ENCODE measurements around the gene NOS2.

Gene NOS2

GRCh38 chr17:27818401-27819105 lies 18.2 kb upstream of the NOS2 start:
- no peak for DNase-seq

DNA sequence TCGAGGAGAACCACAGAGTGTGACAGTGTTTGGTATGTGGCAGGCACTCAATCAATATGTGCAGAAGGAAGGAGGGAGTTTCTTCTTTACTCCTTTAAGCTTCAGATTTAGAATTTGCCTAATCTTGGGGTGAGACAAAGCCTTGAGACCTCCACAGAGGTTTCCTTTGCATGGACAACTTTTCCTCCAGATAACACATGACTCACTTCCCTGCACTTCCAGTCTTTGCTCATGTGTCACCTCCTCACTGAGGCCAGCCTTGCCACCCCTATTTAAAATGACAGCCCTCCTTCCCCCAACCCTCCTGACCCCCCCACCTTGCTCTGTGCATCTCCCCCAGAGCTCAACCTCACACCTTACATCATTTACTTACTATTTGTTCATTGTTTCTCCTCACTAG lies 17.4 kb upstream of the NOS2 start:
- no peak for DNase-seq

GRCh38 chr17:27816946-27817345 lies 16.6 kb upstream of the NOS2 start:
- DNase-seq = no peak

GRCh38 chr17:27811961-27812360 lies 11.6 kb upstream of the NOS2 start:
- DNase-seq = no peak

DNA sequence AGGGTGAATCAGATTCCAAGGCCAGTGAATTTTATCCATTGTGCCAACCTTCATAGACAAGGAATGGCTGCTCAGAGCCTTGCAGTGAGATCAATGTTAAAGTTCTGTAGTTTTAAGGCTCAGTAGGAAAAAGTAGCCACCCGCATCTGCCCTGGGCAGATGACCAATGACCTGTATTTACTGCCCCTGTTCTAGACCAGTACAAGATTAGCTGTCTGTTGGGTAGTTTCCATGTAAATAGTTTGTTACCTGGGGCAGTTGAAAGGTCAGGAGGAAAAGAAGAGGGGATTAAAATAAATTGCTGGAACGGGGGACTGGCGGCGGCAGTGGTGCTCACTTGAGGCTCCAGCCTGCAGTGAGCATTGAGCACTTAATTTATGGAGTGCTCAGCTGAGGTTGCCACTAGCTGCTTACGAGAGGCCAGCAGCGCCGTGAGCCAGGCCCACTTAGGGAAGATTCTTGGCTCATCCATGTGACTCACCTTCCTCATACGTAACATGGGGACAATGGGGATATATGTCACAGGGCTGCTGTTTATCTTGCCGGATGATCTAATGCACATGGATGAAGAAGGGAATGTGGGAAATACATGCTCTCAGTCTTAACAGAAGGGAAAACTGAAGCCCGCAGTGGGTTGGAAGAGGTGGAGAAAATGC lies 10.7 kb upstream of the NOS2 start:
- no peak for DNase-seq

DNA sequence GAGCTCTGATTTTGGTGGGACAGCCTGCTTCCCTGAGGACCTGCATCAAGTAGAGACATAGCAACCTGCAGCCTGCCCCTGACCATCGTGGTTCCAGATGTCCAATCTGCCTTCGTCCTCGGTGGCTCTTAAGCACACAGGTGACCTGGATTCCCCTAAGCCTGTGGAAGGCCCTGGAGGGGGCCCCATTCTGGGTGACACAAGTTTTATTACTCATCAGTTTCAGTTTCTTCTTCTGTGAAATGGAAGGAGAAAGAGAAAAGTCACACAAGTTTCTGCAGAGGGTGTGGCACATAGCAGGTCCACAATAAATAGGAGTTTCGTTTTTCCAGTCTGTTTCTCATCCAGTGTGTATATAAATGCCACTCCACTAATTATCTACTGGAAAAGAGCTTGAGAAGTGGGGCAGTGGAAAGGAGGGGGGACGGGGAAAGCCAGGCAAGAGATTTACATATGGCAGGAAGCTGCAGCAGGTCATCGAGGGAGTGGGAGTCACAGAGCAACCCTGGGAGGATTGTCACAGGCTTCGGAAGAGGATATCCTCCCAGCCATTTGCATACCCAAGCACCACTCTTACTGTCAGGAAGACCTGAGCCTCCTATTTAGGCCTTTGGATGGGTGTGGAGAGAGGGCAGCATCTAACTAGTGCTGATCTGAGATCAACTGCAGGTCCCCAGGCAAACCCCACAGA lies 10.0 kb upstream of the NOS2 start:
- no peak for DNase-seq

GRCh38 chr17:27809555-27809954 lies 9.2 kb upstream of the NOS2 start:
- DNase-seq = no peak

- DNase-seq = no peak
Measured at GRCh38 chr17:27808628-27809027, 8.3 kb upstream of the NOS2 start.

DNA sequence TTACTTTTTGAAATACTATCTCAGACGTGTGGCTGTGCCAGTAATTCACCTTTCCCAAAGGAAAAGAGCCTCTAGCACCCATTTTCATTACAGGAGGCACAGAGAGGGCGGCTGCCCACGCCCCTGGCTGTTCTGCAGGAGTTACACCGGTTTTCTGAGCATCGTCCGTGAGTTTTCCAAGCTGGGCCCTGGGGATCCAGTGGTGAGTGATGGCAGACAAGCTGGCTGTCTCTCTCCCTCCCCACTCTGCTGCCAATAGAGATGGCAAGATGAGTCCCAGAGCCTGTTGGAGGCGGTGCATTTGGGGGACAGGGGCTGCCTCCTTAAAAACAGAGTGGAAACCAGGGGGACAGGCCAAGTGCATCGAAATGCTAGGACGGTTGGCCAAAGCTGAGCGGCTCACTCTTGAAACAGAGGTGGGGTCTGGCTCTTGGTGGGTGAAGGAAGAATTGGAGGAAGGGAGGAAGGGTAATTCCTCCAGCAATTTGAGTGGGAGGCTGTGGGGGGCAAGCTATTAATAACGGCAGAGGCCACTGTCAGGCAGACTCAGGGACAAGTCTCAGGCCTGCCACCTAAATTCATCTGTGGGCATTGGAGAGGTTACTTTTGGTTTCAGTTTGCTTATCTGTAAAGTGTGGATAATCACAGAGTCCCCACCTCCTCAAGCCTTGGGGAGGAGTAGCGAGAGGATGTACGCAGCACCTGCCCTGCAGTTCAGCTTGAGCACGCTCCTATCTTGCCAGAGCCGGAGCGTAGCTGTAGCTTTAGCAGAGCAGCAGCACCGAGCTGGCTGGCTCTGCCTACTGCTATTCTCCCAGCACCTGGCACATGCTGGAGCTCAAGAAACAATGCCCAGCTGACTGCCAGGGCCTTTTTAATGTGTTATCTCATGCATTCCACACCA lies 7.5 kb upstream of the NOS2 start:
- DNase-seq = peak; percentile 42

DNA sequence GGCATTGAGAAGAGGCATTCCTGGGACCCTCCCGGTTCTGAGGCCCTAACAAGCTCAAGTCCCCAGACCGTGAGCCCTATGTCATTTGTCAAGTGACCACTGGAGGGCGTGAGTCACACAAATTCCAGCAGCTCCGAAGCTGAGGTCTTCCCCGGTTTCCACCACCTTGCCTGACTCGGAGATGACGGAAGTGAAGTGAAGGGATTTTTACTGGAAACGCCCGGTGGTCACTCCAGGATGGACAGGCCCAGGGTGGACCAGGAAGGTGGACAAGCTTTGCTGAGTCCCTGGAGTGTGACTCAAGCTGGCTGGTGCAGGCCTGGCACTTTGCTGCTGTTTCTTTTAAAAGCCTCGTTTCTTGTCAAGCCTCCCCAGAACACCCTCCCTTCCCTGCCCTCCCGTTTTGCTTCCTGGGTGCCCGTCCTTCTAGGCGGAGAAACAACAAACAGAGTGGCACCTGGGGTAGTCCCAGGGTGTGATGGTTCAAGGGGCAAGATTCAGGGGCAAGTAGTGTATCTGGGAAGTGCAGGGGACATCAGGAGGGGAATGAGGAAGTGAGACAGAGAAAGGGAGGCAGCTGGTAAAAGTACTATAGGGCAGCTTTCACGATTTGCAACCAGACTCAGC lies 5.3 kb upstream of the NOS2 start:
- DNase-seq = peak; percentile 77

GRCh38 chr17:27804113-27804512 lies 3.8 kb upstream of the NOS2 start:
- no peak for DNase-seq

DNA sequence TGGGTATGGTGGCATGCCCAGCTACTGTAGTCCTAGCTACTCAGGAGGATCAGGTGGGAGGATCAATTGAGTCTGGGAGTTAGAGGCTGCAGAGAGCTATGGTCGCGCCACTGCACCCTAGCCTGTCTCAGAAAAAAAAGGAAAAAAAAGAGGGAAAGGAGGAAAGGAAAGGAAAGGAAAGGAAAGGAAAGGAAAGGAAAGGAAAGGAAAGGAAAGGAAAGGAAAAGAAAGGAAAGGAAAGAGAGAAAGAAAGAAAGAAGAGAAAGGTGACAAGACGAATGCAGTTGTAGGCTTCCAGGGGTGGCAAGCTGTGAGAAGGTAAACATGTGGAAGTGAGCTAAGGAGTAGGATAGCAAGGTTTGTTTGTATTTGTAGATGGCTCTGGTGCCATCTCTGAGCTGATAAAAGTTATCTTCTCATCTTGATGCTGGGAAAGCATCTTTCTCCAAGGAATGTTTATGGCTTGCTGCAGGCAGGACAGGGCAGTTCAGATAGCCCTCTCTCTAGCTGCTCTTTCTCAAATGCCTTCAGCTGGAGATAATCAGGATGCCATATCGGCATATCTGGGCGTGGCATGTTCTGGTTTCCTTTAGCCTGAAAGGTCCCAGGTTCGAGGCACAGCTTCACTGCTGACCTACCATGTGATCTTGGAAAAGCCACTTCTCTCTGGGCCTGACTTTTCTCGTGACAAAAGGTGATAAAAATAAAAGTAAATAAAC lies 2.8 kb upstream of the NOS2 start:
- no peak for DNase-seq

DNA sequence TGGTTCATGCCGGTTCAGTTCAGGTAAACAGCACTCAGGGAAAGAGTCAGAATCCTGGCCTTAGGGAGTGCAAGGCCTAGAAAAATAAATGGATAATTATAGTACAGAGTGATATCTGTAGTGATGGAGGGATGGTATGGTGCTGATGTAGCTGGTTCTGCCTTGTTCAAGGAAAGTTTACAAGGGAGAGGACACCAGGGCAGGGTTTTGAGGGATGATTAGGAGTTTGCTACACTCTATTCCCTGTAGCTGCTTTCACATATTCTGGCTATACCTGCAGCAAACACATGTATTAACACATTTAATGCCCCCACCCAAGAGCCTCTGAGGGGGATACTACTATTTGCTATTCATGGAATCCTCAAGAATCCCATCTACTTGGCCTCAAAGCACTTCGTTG lies 1.7 kb upstream of the NOS2 start:
- no peak for DNase-seq

DNA sequence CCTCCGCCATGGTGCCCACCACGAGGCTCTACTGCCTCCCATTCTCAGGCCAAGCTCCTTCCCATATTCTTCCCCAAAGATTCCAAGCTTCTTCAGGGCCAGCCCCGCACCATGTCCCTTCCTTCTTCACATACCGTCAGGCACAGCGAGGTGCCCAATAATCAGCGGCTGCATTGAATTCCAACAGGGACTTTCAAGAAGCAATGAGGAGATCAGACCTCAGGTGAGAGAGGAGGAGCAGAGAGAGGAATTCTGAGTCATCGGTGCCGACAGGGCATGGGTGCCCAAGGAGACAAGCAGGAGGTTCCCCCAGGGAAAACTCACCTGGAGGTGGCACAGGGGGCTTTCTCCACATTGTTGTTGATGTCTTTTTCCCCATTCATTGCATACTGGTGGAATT lies 2.0 kb downstream of the NOS2 start:
- no peak for DNase-seq

GRCh38 chr17:27797390-27798091 lies 2.8 kb downstream of the NOS2 start:
- no peak for DNase-seq

DNA sequence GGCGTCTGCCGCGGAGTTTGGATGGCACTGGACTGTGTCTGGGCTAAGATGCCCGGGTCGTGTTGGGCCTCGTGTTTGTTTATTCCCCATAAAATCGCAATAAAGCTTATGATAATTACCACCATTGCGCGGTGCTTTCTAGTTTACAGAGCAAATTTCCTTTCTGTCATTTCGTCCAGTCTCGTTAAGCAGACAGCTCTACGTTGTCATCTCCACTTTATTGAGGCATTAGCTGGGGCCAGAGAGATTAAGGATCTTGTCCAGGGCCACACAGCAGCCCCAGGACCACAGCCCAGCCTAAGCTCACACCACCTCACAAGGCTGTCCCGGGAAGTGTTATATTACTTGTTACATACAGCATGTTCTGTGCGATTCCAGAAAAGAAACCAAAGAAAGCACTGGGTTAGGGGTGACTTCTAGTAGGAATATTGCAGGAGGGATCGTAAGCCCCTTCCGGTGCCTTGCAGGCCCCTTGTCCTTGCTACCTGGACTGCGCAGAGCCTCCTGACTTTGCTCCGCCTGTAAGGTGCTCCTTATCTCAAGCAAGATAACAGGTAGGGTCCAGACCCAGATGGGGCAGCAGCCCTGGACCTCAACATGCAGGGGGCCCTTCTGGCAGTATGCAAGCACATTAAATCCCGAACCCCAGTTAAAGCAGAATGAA lies 6.3 kb downstream of the NOS2 start:
- no peak for DNase-seq

GRCh38 chr17:27793168-27793905 lies 7.0 kb downstream of the NOS2 start:
- no peak for DNase-seq

GRCh38 chr17:27792095-27792494 lies 8.2 kb downstream of the NOS2 start:
- no peak for DNase-seq

GRCh38 chr17:27788919-27789318 lies 11.4 kb downstream of the NOS2 start:
- DNase-seq = no peak

Measured in activated CD4-positive, alpha-beta T cell treated with anti-CD3 and anti-CD28 coated beads, Interleukin-2, amount 50 U/mL, for 1 hour (primary cell).